Skeletal muscle tissue (tissue), 4 donors: ENCODE measurements around the gene DCBLD2. TPM values are rescaled to one million over a fixed set of nuclear protein-coding genes. Genes with fewer than 3 reads are reported as not detected.

ENCODE experiments used
- H3K27ac ChIP-seq: one replicate; pipeline ENCODE4 v1.7.0; 2013; ENCODE audit warnings: mild to moderate bottlenecking, low read depth, low read length, inconsistent platforms
- H3K27me3 ChIP-seq, 3 donors: one replicate each; pipeline ENCODE4 v1.7.0; 2013; ENCODE audit warnings: low read length in 3 of 3; ENCODE audit not compliant: control insufficient read depth in 3 of 3, insufficient read depth in 3 of 3
- H3K36me3 ChIP-seq, 3 donors: one replicate each; pipeline ENCODE4 v1.7.0; 2013; ENCODE audit warnings: low read length in 3 of 3; ENCODE audit not compliant: control insufficient read depth in 3 of 3, insufficient read depth in 3 of 3
- H3K4me1 ChIP-seq, 3 donors: one replicate each; pipeline ENCODE4 v1.7.0; 2013; ENCODE audit warnings: low read length in 3 of 3, mild to moderate bottlenecking in 3 of 3; ENCODE audit not compliant: control insufficient read depth in 3 of 3, insufficient read depth in 3 of 3
- H3K4me3 ChIP-seq, 3 donors: one replicate each; pipeline ENCODE4 v1.7.0; 2013; ENCODE audit warnings: low read length in 3 of 3
- H3K9ac ChIP-seq, 3 donors: one replicate each; pipeline ENCODE4 v1.7.0; 2013; ENCODE audit warnings: low read length in 3 of 3, mild to moderate bottlenecking in 3 of 3, moderate library complexity in 2 of 3, low read depth in 1 of 3
- H3K9me3 ChIP-seq, 3 donors: one replicate each; pipeline ENCODE4 v1.7.0; 2013; ENCODE audit warnings: low read length in 3 of 3; ENCODE audit not compliant: control insufficient read depth in 3 of 3
- total RNA-seq: library from RNA; depleted of rRNA; stranded (reverse); fragments of >200 nt; gene quantifications from one replicate; pipeline ENCODE4 v1.2.3, GENCODE V29; 2014
- donor health status: Osteomylitis.

DCBLD2 gene
- total RNA-seq, 1 donor from 2014 or later, result 21.4 TPM

- H3K9ac ChIP-seq, result no peak overlapping the region
- H3K36me3 ChIP-seq, result peaks cover 2 to 9% (median 2%) of the 10 kb centered on the region in 3 donors
Observed at GRCh38 chr3:98812851-98813374, 88.6 kb downstream of the DCBLD2 start.

GRCh38 chr3:98811048-98811447 lies 90.4 kb downstream of the DCBLD2 start:
- Histone ChIP-seq H3K27me3 (no peaks in the 10 kb centered on the region), H3K4me1 (no peaks in the 10 kb centered on the region), H3K9ac (no peak overlapping the region), H3K4me3 (no peak overlapping the region), H3K9me3 (no peaks in the 10 kb centered on the region), H3K27ac (no peak overlapping the region), H3K36me3 (peaks cover 12 to 20% (median 18%) of the 10 kb centered on the region in 3 donors)

More at GRCh38 chr3:98812851-98813374, 88.6 kb downstream of the DCBLD2 start:
- no peaks in the 10 kb centered on the region for H3K9me3 ChIP-seq
- no peaks in the 10 kb centered on the region for H3K4me1 ChIP-seq
- H3K4me3 ChIP-seq, result no peak overlapping the region
- H3K27me3 ChIP-seq, result no peaks in the 10 kb centered on the region
- H3K27ac ChIP-seq, result no peak overlapping the region

- Histone ChIP-seq H3K27ac (no peak overlapping the region), H3K4me3 (no peak overlapping the region), H3K9me3 (no peaks in the 10 kb centered on the region), H3K27me3 (no peaks in the 10 kb centered on the region), H3K36me3 (peaks cover 20 to 26% (median 23%) of the 10 kb centered on the region in 3 donors), H3K4me1 (no peaks in the 10 kb centered on the region), H3K9ac (no peak overlapping the region)
Observed at GRCh38 chr3:98809557-98809956, 91.9 kb downstream of the DCBLD2 start.

- peaks cover 20 to 26% (median 23%) of the 10 kb centered on the region in 3 donors for H3K36me3 ChIP-seq
- H3K27me3 ChIP-seq, result no peaks in the 10 kb centered on the region
- H3K27ac ChIP-seq, result no peak overlapping the region
- no peak overlapping the region for H3K9ac ChIP-seq
- H3K9me3 ChIP-seq, result no peaks in the 10 kb centered on the region
- H3K4me3 ChIP-seq, result no peak overlapping the region
- no peaks in the 10 kb centered on the region for H3K4me1 ChIP-seq
Observed at GRCh38 chr3:98808071-98808470, 93.4 kb downstream of the DCBLD2 start.

GRCh38 chr3:98807561-98807960 lies 93.9 kb downstream of the DCBLD2 start:
- Histone ChIP-seq H3K36me3 (peaks cover 20 to 26% (median 23%) of the 10 kb centered on the region in 3 donors), H3K4me3 (no peak overlapping the region), H3K9me3 (no peaks in the 10 kb centered on the region), H3K9ac (no peak overlapping the region), H3K4me1 (no peaks in the 10 kb centered on the region), H3K27me3 (no peaks in the 10 kb centered on the region), H3K27ac (no peak overlapping the region)

GRCh38 chr3:98807011-98807410 lies 94.5 kb downstream of the DCBLD2 start:
- Histone ChIP-seq H3K36me3 (peaks cover 20 to 26% (median 23%) of the 10 kb centered on the region in 3 donors), H3K9ac (no peak overlapping the region), H3K4me3 (no peak overlapping the region)

GRCh38 chr3:98806521-98806920 lies 95.0 kb downstream of the DCBLD2 start:
- Histone ChIP-seq H3K9ac (no peak overlapping the region), H3K36me3 (peaks cover 20 to 26% (median 23%) of the 10 kb centered on the region in 3 donors)

More at GRCh38 chr3:98807011-98807410, 94.5 kb downstream of the DCBLD2 start:
- no peaks in the 10 kb centered on the region for H3K27me3 ChIP-seq
- H3K4me1 ChIP-seq, result no peaks in the 10 kb centered on the region
- no peak overlapping the region for H3K27ac ChIP-seq
- H3K9me3 ChIP-seq, result no peaks in the 10 kb centered on the region

GRCh38 chr3:98805571-98805970 lies 95.9 kb downstream of the DCBLD2 start:
- Histone ChIP-seq H3K4me1 (no peaks in the 10 kb centered on the region), H3K4me3 (no peak overlapping the region), H3K27me3 (no peaks in the 10 kb centered on the region), H3K9ac (no peak overlapping the region), H3K36me3 (peaks cover 20 to 26% (median 25%) of the 10 kb centered on the region in 3 donors), H3K9me3 (no peaks in the 10 kb centered on the region), H3K27ac (no peak overlapping the region)

More at GRCh38 chr3:98806521-98806920, 95.0 kb downstream of the DCBLD2 start:
- H3K4me1 ChIP-seq, result no peaks in the 10 kb centered on the region
- H3K27ac ChIP-seq, result no peak overlapping the region
- H3K4me3 ChIP-seq, result no peak overlapping the region
- no peaks in the 10 kb centered on the region for H3K9me3 ChIP-seq
- no peaks in the 10 kb centered on the region for H3K27me3 ChIP-seq

- Histone ChIP-seq H3K9ac (no peak overlapping the region), H3K4me1 (no peaks in the 10 kb centered on the region), H3K27ac (no peak overlapping the region), H3K4me3 (no peak overlapping the region), H3K36me3 (peaks cover 10 to 17% (median 12%) of the 10 kb centered on the region in 3 donors), H3K27me3 (no peaks in the 10 kb centered on the region), H3K9me3 (no peaks in the 10 kb centered on the region)
Observed at GRCh38 chr3:98801043-98801747, 100.3 kb downstream of the DCBLD2 start.

GRCh38 chr3:98800401-98800800 lies 101.1 kb downstream of the DCBLD2 start:
- Histone ChIP-seq H3K36me3 (peaks cover 5 to 15% (median 5%) of the 10 kb centered on the region in 3 donors), H3K9ac (no peak overlapping the region), H3K9me3 (no peaks in the 10 kb centered on the region), H3K4me3 (no peak overlapping the region), H3K4me1 (no peaks in the 10 kb centered on the region), H3K27me3 (no peaks in the 10 kb centered on the region), H3K27ac (no peak overlapping the region)
